GM13977 (cell line): Measurements from ENCODE around the gene TIMM21.

Experiments
- DNase-seq: peaks from one replicate; pipeline ENCODE4 v3.0.0; 2012; ENCODE audit warnings: low spot score
- in situ Hi-C: fragments of 300-500 bp; cut with MboI; formaldehyde crosslinking; loops from one replicate; pipeline ENCODE4 v1.12.0; 2022; ENCODE audit warnings: low sequenced_read_pairs, low pct_unique_long_range_greater_than_20kb, mixed read lengths, inconsistent platforms; ENCODE audit not compliant: unreplicated experiment
- TF ChIP-seq, protein P1 (sequence below): IDR thresholded peaks from 2 replicates; pipeline ENCODE4 v1.5.1; 2012; ENCODE audit warnings: mild to moderate bottlenecking, control low read depth; ENCODE audit not compliant: insufficient read depth; ENCODE audit errors: extremely low read depth, missing control alignments

The TIMM21 gene

DNA sequence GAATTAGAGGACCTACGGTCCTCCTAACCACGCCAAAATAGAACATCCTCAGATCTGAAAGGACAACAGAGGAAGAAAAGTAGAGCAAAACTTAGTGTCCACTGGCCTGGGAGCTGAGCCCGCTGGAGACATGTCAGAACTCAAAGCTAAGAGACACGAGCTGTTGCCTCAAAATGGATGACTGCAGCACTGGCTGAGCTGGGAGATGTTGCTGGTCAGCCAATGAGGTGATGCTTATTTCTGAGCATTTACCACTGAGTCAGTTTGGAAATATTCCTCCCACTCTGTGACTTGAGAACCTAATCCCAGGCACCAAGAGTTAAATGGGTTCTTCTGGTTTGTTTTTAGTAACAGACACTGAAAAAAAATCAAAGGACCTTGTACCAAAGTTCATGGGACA, 33.3 kb upstream of the TIMM21 start:
- no peak for DNase-seq
- TF ChIP-seq, protein P1, sequence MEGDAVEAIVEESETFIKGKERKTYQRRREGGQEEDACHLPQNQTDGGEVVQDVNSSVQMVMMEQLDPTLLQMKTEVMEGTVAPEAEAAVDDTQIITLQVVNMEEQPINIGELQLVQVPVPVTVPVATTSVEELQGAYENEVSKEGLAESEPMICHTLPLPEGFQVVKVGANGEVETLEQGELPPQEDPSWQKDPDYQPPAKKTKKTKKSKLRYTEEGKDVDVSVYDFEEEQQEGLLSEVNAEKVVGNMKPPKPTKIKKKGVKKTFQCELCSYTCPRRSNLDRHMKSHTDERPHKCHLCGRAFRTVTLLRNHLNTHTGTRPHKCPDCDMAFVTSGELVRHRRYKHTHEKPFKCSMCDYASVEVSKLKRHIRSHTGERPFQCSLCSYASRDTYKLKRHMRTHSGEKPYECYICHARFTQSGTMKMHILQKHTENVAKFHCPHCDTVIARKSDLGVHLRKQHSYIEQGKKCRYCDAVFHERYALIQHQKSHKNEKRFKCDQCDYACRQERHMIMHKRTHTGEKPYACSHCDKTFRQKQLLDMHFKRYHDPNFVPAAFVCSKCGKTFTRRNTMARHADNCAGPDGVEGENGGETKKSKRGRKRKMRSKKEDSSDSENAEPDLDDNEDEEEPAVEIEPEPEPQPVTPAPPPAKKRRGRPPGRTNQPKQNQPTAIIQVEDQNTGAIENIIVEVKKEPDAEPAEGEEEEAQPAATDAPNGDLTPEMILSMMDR, result no peak
- in situ Hi-C loops, result no loop called here

DNA sequence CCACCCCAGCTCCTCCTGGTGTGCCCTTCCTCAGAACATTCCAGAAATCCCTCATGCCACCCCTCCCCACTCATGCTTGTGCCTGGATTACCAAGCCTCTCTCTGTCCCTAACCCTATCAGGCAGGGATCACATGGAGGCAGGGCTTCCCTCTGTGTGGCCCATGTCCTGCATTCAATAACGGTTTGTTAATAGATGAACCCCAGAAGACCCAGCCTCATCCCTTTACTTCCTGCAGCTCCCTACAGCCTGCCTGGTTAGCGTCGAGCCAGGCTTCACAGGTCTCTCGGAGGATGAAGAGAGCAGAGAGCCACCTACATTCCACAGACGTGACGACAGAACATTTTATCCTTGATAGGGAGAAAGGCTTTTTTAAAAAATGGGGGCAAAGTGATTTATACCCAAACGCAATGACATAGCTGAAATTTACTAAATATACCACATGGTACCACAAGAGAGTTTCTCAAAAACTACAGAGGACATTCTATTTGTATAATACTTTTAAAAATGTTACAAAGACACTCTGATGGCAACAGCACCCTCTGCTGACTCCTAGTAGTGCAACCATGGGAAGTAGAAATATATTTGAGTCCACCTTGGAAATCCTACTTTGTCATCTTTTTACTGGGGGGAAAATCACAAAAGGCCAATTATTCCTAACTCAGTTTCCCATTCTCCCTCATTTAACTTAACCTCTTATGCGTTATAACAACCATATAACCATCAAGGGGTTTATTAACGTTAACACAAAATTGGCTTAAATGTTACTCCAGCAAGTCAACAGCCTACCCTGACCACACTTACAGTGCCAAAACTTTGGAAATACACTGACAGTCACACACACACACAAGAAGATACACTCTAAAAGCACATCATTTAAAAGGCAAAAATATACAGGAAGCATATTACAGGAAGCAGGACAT, 31.4 kb upstream of the TIMM21 start:
- TF ChIP-seq, protein P1, result peak; percentile 62
- no peak for DNase-seq
- in situ Hi-C loops, result no loop called here

DNA sequence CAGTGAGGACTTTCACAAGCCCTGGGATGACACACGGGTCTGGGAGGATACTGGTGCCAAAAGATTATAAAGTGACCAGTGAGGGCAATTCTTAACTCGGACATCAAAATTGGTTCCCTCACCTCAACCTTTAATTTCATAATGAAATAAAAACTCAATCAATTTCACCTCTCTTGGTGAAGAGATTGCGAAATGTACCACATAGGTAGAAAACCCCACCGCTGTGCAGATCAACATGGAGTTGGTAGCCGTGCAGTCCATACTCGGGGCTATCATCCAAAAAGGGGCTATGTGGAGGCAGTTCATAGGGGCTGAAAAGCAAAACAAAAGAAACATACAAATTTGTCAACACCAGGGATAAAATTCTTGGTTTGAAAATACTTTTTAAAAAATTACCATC, 25.1 kb upstream of the TIMM21 start:
- TF ChIP-seq, protein P1, result no peak
- in situ Hi-C loops, result no loop called here
- no peak for DNase-seq

DNA sequence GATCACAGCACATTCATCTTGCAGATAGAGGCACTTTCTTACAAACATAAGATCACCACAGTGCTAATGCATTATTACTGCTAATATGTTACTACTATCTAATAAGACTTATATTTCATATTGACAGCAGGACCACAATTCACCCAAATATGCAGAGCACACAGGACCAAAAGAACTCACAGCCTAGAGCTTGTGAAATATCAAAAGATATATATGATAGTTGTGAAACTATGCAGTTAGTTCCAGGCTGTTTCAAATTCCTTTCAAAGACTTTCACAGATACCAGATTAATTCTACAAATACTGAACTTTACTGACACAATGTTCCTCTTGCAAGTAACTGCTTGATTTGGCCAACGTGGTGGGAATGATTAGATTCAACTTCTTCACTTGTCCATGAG, 23.7 kb upstream of the TIMM21 start:
- in situ Hi-C loops, result no loop called here
- no peak for DNase-seq
- TF ChIP-seq, protein P1, result no peak

DNA sequence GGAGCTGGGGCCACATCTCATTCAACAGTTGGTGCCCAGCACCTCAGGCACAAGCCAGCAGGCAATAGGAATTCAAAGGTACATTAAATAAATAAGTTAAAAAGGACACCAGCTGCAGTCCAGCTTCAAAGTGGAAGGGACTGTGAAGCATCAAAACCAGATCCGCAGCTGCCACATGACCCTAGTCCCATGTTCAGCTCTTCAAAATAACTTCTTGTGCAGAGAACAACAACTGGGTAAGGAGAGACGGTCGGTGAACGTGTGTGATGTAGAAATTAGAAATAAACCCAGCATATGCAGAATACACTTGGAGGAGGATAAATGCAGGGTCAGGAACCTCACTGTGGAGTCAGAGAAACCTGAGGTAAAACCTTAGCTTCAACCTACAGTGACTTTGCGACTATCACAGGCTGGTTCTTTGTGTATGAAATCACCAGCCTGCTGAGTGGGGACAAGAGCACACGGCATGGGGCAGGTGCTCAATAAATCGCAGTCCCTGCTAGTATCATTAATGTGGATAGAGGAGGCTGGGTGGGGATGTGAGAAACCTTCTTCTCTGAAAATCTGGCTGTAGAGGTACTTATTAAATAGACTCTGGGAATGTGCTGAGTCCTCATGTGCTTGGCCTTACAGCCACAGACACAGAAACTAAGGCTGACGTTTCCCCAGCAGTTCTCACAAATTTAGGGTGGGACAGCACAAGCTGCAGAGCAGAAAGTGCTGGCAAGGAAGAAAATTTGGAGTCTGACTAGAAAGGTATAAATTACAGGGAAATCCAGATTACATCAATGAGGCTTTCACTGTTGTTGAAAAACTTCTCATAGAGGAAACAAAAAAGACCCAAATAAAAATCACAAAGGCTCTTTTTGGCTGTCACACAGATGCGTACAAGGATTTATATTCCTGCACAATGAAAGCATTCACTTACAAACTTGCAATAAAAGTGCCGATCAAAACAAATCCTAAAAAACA, 21.4 kb upstream of the TIMM21 start:
- TF ChIP-seq, protein P1, result no peak
- no peak for DNase-seq
- in situ Hi-C loops, result no loop called here

DNA sequence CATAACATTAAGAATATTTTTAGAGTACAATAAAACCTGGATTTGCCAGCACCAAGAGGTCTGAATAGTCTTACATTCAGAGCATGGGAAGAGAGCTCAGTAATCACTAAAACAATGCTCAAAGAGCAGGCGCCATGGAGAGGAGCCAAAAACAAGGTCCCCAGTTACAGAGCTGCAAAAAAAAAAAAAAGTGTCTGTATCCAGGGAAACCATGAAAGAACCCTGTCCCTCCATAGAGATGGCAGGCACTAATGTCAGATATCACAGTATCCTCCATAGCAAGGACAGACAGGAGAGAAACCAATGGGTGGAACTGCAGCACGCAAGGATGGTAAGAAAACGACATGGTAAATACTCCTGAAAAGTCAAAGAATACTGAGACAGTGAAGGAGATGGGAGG, 20.2 kb upstream of the TIMM21 start:
- in situ Hi-C loops, result no loop called here
- no peak for DNase-seq
- TF ChIP-seq, protein P1, result no peak
